Right atrium auricular region (tissue), 2 donors: ENCODE measurements around the gene CIB4. TPM values are rescaled to one million over a fixed set of nuclear protein-coding genes. Genes with fewer than 3 reads are reported as not detected.

ENCODE experiments used
- DNase-seq: peaks from one replicate; pipeline ENCODE4 v3.0.0-alpha.2; 2019; ENCODE audit warnings: low spot score
- H3K27ac ChIP-seq, 2 donors: fragments of 200-600 bp; sonication (generic); 1 replicate in 1 of 2; 2 replicates in 1 of 2; pipeline ENCODE4 v1.5.1; 2016 to 2019
- H3K27me3 ChIP-seq, 2 donors: fragments of 200-600 bp; sonication (generic); one replicate each; pipeline versions ENCODE4 v1.5.1 to v1.6.0; 2017 to 2019
- H3K36me3 ChIP-seq: fragments of 200-600 bp; sonication (generic); one replicate; pipeline ENCODE4 v1.5.1; 2016
- H3K4me1 ChIP-seq, 2 donors: fragments of 200-600 bp; sonication (generic); one replicate each; pipeline versions ENCODE4 v1.5.1 to v1.6.0; 2017 to 2019
- H3K4me3 ChIP-seq, 2 donors: fragments of 200-600 bp; sonication (generic); 1 replicate in 1 of 2; 2 replicates in 1 of 2; pipeline ENCODE4 v1.5.1; 2017 to 2019; ENCODE audit warnings: mild to moderate bottlenecking in 1 of 2, moderate library complexity in 1 of 2
- H3K9me3 ChIP-seq, 2 donors: fragments of 200-600 bp; sonication (generic); one replicate each; pipeline ENCODE4 v1.5.1; 2019
- total RNA-seq, 2 donors: library from RNA; depleted of rRNA; stranded (reverse); fragments of >200 nt; gene quantifications; one replicate each; pipeline ENCODE4 v1.1.0, GENCODE V29; 2016
- TF ChIP-seq, protein P1 (sequence below), 2 donors: fragments of 200-600 bp; sonication (generic); IDR thresholded peaks; one replicate each; pipeline ENCODE4 v1.5.1; 2019; ENCODE audit warnings: antibody characterized with exemption in 2 of 2

The CIB4 gene
- total RNA-seq, 2 donors from 2014 or later, result not detected

DNA sequence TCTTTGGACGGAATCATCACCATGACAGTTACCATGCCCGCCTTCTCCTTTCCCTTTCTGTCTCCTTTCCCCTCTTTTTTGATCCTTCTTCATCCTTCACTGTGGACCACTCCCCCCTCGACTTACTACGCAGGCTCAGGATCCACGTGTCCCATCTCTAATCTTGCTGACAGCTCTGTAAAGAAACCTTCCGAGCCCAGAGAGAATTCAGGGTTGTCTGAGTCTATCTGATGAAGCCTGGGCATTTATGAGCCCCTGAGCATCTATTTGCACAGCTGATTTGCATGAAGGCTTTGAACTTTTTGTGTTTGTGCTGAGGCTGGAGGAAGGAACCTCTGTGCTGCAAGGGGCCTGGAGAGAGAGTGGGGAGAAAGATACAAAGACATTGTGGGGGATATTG, 50.7 kb downstream of the CIB4 start:
- H3K36me3 ChIP-seq, result no peaks in the 10 kb centered on the region
- H3K27ac ChIP-seq, result no peak overlapping the region
- no peaks in the 10 kb centered on the region for H3K9me3 ChIP-seq
- no peaks in the 10 kb centered on the region for H3K4me1 ChIP-seq
- TF ChIP-seq, protein P1, sequence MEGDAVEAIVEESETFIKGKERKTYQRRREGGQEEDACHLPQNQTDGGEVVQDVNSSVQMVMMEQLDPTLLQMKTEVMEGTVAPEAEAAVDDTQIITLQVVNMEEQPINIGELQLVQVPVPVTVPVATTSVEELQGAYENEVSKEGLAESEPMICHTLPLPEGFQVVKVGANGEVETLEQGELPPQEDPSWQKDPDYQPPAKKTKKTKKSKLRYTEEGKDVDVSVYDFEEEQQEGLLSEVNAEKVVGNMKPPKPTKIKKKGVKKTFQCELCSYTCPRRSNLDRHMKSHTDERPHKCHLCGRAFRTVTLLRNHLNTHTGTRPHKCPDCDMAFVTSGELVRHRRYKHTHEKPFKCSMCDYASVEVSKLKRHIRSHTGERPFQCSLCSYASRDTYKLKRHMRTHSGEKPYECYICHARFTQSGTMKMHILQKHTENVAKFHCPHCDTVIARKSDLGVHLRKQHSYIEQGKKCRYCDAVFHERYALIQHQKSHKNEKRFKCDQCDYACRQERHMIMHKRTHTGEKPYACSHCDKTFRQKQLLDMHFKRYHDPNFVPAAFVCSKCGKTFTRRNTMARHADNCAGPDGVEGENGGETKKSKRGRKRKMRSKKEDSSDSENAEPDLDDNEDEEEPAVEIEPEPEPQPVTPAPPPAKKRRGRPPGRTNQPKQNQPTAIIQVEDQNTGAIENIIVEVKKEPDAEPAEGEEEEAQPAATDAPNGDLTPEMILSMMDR (IDR thresholded peaks at IDR 0.05), result no peak
- no peak overlapping the region for H3K4me3 ChIP-seq
- no peaks in the 10 kb centered on the region for H3K27me3 ChIP-seq
- DNase-seq, result no peak

DNA sequence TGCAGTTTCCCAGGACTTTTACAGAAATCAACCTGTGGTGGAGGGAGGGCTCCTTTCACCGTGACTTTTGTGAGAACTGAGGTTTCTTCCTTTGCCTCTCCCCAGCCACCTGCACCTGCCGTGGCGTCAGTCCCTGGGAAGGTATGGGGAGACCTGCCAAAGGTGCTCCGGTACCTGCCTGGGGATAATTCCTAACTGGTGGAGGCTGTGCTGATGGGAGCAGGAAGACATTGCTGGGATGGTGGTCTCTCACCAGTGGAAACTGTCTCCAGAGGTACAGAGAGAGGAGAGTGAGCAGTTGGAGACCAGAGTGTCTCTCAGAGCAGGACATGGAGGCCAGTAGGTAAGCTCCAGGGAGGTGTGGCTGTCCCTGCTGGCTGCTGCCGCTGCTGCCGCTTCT, 52.6 kb downstream of the CIB4 start:
- no peak for DNase-seq
- no peaks in the 10 kb centered on the region for H3K27me3 ChIP-seq
- no peaks in the 10 kb centered on the region for H3K4me1 ChIP-seq
- TF ChIP-seq, protein P1 (IDR thresholded peaks at IDR 0.05), result no peak
- no peaks in the 10 kb centered on the region for H3K9me3 ChIP-seq
- no peak overlapping the region for H3K27ac ChIP-seq
- no peaks in the 10 kb centered on the region for H3K36me3 ChIP-seq
- no peak overlapping the region for H3K4me3 ChIP-seq

DNA sequence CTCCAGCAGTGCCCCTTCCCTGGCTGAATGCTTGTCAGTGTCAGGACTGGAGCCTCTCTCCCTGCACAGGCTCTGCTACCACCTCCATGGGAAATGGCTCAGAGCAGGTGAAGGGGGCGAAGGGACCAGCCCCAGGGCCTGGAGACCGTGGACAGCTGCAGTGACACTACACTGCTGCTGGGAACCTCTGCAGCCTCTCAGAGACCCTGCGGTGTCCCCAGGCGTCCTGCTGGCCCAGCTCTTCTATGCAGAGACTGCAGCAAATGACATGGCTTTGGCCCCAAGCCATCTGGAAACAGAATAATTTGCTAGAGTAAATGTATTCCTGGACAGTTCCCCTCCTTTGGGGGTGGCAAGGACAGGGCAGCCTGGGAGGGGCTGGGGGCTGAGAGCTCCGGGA, 53.2 kb downstream of the CIB4 start:
- TF ChIP-seq, protein P1 (IDR thresholded peaks at IDR 0.05), result no peak
- no peak for DNase-seq
- no peaks in the 10 kb centered on the region for H3K36me3 ChIP-seq
- H3K27ac ChIP-seq, result no peak overlapping the region
- H3K4me1 ChIP-seq, result no peaks in the 10 kb centered on the region
- no peaks in the 10 kb centered on the region for H3K27me3 ChIP-seq
- no peaks in the 10 kb centered on the region for H3K9me3 ChIP-seq
- no peak overlapping the region for H3K4me3 ChIP-seq

DNA sequence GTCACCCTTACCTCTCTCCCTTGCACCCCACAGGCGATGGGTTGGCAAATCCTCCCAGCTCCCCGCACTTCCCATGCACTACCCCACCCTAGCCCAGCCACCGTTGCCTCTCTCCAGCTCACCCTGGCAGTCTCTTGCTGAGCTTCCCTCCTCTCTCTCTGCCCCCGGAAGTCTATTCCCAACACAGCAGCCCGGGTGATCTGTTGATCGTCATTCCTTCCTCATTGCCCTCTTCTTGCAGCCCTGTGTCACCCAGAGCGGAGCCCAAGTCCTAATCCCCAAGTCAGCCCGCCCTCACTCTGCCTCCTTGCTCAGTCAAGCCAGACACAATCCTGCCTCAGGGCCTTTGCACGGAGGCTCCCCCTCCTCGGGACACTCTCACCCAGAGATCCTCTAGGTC, 55.2 kb downstream of the CIB4 start:
- no peaks in the 10 kb centered on the region for H3K27me3 ChIP-seq
- TF ChIP-seq, protein P1 (IDR thresholded peaks at IDR 0.05), result no peak
- H3K36me3 ChIP-seq, result no peaks in the 10 kb centered on the region
- no peak overlapping the region for H3K27ac ChIP-seq
- H3K4me3 ChIP-seq, result no peak overlapping the region
- DNase-seq, result no peak
- no peaks in the 10 kb centered on the region for H3K4me1 ChIP-seq
- no peaks in the 10 kb centered on the region for H3K9me3 ChIP-seq

DNA sequence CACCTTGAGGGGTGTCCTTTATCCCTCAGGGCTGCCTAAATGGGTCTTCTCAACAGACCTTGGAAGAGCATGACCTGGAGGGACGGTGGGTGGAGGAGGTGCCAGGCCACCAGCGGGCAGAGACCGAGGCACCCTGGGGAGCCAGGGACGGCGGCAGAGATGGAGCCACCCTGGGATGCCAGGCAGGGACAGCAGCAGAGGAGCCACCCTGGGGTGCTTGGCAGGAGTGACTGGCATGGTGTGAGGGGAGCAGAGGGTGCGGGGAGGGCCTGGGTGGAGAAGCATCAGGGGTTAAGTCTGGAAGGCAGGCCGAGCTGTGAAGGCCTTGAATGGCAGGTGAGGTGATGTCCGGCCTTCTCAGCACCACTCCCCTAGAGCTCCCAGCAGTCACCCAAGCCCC, 56.1 kb downstream of the CIB4 start:
- H3K4me1 ChIP-seq, result no peaks in the 10 kb centered on the region
- H3K4me3 ChIP-seq, result no peak overlapping the region
- H3K27ac ChIP-seq, result no peak overlapping the region
- no peaks in the 10 kb centered on the region for H3K36me3 ChIP-seq
- H3K27me3 ChIP-seq, result no peaks in the 10 kb centered on the region
- DNase-seq, result no peak
- H3K9me3 ChIP-seq, result no peaks in the 10 kb centered on the region
- TF ChIP-seq, protein P1 (IDR thresholded peaks at IDR 0.05), result no peak

DNA sequence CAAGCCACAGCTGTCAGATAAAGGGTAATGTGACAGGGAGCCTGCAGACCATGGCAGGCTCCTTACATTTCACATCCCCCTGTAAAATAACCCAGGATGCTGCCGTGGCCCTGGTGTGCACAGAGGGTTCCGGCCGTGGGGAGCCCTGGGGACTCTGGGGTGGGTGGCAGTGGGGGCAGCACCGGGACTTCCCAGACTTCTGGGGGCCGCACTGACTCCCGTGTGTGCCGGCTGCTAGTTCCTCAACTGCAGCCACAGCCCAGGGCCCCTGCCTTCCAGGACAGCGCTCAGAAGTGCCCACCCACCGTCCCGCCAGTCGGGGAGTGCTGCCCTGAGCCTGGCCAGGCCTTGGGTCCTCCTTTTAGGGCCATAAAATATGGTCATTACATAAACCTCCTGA, 56.5 kb downstream of the CIB4 start:
- Histone ChIP-seq H3K4me1 (no peaks in the 10 kb centered on the region), H3K4me3 (no peak overlapping the region), H3K27me3 (no peaks in the 10 kb centered on the region), H3K36me3 (no peaks in the 10 kb centered on the region), H3K27ac (no peak overlapping the region), H3K9me3 (no peaks in the 10 kb centered on the region)
- TF ChIP-seq, protein P1 (IDR thresholded peaks at IDR 0.05), result no peak
- no peak for DNase-seq
